Muscle layer of colon (tissue), 2 donors: ENCODE results near the gene KLHL17.
A peak's percentile ranks its signal among the peaks of the same experiment; 100 is the strongest.

ENCODE experiments used
- H3K27ac ChIP-seq: one replicate; pipeline ENCODE4 v1.7.0; 2013; ENCODE audit warnings: low read depth, mild to moderate bottlenecking, low read length, moderate library complexity
- H3K27me3 ChIP-seq, 2 donors: one replicate each; pipeline ENCODE4 v1.7.0; 2013; ENCODE audit warnings: low read length in 2 of 2, mild to moderate bottlenecking in 2 of 2; ENCODE audit not compliant: insufficient read depth in 2 of 2, control insufficient read depth in 1 of 2
- H3K36me3 ChIP-seq: one replicate; pipeline ENCODE4 v1.7.0; 2013; ENCODE audit warnings: mild to moderate bottlenecking, low read length; ENCODE audit not compliant: insufficient read depth
- H3K4me1 ChIP-seq: one replicate; pipeline ENCODE4 v1.7.0; 2013; ENCODE audit warnings: mild to moderate bottlenecking, low read length; ENCODE audit not compliant: insufficient read depth
- H3K4me3 ChIP-seq, 2 donors: one replicate each; pipeline ENCODE4 v1.7.0; 2013; ENCODE audit warnings: low read length in 2 of 2, low read depth in 1 of 2, mild to moderate bottlenecking in 1 of 2, moderate library complexity in 1 of 2
- H3K9ac ChIP-seq: one replicate; pipeline ENCODE4 v1.7.0; 2013; ENCODE audit warnings: low read length
- H3K9me3 ChIP-seq: one replicate; pipeline ENCODE4 v1.7.0; 2013; ENCODE audit warnings: mild to moderate bottlenecking, low read length
- donor health status: abdominal sarcoma.
- donor health status: Adenocarcinoma of cecum.

Gene KLHL17

DNA sequence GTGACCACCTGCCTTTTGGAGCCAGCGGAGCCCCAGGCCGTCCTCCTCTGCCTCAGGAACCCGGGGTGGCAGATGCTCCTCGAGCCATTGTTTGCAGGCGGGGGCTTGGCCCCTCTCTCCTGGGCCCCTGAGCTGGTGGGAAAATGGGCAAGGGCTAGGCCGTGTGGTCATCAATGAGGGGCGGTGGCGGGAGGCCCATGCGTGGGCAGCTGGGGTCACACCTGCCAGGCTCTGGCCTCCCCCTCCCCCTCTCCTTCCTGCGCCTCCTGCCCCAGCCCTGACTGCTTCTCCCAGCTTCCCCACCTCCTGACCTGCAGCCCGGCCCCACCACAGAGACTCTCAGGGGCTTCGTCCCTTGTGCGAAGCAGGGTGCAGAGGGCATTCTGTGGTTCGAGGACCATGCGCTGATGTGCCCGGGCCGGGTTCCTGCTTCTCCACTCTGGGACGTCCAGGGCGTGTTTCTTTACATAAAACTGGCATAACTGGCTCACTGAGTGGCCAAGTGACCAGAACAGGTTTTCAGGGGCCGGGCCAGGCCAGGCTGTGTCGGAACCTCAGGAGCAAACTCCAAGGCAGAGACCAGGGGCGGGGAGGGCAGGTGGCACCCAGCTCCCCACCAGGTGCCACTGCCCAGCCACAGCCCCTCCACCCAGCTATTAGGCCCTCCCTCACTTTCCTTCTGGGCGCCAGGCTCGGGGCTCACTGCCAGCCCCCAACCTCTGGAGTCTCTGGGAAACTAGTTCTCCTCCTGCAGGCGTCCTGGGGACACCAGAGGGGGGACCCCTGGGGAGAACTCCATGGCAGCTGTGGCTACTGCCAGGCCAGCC, 27.4 kb upstream of the KLHL17 start:
- no peaks in the 10 kb centered on the region for H3K4me1 ChIP-seq
- H3K27ac ChIP-seq, result no peak overlapping the region
- H3K4me3 ChIP-seq, result no peak overlapping the region
- H3K9me3 ChIP-seq, result no peaks in the 10 kb centered on the region
- H3K27me3 ChIP-seq, result peaks cover 0 to 55% of the 10 kb centered on the region in 2 donors
- H3K36me3 ChIP-seq, result no peaks in the 10 kb centered on the region
- no peak overlapping the region for H3K9ac ChIP-seq

DNA sequence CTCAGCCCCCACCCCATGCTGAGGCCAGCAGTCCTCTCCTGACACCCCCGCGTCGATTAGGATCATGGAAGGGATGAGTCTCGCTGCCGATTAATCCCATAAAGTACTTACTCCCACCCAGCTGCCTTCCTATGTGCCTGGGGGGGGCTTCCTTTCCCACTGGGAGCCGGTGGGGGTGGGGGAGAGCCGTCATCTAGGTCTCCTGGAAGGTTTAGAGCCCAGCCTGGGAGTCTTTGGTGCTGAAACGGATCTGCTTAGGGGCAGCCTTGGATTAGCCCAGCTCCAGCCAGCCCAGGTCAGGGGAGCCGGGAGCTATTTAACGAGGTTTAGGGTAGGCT, 26.8 kb upstream of the KLHL17 start:
- H3K4me1 ChIP-seq, result no peaks in the 10 kb centered on the region
- H3K27me3 ChIP-seq, result peaks cover 1 to 58% of the 10 kb centered on the region in 2 donors
- H3K27ac ChIP-seq, result no peak overlapping the region
- no peaks in the 10 kb centered on the region for H3K36me3 ChIP-seq
- no peak overlapping the region for H3K9ac ChIP-seq
- H3K4me3 ChIP-seq, result no peak overlapping the region
- H3K9me3 ChIP-seq, result no peaks in the 10 kb centered on the region

DNA sequence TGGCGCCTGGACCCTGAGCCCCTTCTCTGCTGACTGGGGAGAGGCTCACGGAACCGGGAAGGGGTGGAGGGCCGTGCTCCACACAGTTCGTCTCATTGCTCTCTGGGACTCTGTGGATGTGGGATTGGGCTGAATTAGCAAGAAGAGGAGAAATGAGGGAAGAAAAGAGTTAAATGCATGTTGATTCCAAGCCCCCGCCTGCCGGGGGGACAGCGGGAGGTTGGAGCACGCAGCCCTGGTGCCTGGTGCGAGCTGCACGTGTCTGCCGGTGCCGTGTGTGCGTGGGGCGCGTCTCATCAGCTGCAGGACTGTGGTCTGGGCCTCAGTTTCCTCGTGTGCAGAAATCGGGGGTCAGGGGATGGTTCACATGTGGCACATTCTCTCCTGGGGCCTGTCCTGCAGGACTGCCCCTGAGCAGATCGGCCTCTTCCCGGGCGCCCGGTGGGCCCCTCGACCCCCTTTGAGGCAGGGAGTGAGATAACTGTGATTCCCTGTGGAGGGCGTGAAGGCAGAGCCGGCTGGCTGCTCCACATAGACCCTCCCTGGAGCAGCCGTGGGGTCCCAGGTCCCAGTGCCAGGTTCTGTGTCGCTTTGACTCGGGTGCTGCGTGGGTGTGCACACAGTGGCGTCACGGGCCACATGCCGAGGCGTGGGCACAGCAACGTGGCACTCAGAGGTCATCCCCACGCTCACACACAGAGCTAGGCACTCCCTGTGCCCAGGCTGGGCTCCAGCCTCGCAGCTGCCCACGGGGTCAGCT, 25.2 kb upstream of the KLHL17 start:
- H3K4me3 ChIP-seq, result no peak overlapping the region
- no peaks in the 10 kb centered on the region for H3K9me3 ChIP-seq
- no peak overlapping the region for H3K27ac ChIP-seq
- no peaks in the 10 kb centered on the region for H3K4me1 ChIP-seq
- no peak overlapping the region for H3K9ac ChIP-seq
- H3K27me3 ChIP-seq, result peaks cover 13 to 70% of the 10 kb centered on the region in 2 donors
- no peaks in the 10 kb centered on the region for H3K36me3 ChIP-seq

DNA sequence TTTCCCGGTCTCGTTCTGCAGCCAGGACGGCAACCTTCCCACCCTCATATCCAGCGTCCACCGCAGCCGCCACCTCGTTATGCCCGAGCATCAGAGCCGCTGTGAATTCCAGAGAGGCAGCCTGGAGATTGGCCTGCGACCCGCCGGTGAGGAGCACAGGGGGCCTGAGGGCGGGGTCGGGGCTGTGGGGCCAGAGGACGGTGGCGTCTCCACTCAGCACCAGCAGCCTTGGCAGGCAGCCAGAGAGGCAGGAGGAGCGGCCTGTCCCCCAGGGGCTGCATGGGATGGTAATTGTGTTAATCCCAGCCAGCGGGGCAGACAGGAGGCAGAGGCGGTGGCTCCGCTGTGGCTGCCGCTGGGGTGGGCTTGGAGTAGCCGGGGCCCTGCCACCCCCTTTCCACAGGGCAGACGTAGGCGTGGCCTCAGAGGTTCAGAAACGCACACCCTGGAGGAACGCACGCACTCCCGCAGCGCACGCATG, 24.6 kb upstream of the KLHL17 start:
- H3K27ac ChIP-seq, result no peak overlapping the region
- no peaks in the 10 kb centered on the region for H3K36me3 ChIP-seq
- H3K9ac ChIP-seq, result no peak overlapping the region
- H3K9me3 ChIP-seq, result no peaks in the 10 kb centered on the region
- H3K4me3 ChIP-seq, result no peak overlapping the region
- H3K27me3 ChIP-seq, result peaks cover 13 to 75% of the 10 kb centered on the region in 2 donors
- H3K4me1 ChIP-seq, result peaks cover 5% of the 10 kb centered on the region

DNA sequence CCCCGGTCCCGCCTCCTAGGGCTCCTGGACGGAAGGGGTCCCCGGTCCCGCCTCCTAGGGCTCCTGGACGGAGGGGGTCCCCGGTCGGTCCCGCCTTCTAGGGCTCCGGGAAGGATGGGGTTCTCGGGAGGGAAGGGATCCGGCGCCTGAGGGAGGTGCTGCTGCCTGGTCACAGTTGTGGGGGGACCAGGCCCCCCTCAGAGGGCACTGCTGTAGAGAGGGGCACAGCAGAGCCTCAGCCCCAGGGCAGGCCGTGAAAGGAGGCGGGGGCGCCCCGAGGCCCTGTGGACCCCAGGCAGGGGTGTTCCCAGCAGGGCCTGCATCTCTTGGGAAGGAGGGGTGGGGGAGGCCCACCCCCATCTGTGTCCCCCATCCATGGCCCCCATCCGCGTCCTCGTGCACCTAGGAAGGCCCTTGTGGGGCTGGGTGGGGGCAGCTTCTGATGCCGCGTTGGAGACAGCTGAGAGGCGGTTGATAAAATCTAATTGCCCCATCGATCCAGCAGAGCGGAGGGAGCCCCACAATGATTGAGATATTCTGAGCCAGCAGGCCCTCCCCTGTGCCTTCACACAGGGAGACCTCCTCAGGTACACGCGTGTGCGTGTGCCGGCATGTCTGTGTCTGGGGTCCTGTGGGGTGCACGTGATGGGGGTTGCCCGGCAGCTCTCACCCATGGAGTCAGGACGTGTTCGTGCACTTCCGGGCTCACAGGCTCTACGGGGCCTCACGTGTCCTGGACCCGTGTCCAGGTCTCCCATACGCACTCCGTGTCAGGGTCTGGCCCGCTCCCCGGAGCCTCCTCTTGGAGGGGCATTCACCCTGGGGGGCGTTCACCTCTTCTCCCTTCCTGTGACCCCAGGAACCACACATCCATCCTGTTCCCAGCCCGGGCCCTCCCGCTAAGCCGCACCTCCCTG, 23.8 kb upstream of the KLHL17 start:
- Histone ChIP-seq H3K4me3 (no peak overlapping the region), H3K9ac (no peak overlapping the region), H3K27ac (no peak overlapping the region), H3K36me3 (no peaks in the 10 kb centered on the region), H3K9me3 (no peaks in the 10 kb centered on the region), H3K27me3 (peaks cover 13 to 83% of the 10 kb centered on the region in 2 donors), H3K4me1 (peaks cover 13% of the 10 kb centered on the region)

DNA sequence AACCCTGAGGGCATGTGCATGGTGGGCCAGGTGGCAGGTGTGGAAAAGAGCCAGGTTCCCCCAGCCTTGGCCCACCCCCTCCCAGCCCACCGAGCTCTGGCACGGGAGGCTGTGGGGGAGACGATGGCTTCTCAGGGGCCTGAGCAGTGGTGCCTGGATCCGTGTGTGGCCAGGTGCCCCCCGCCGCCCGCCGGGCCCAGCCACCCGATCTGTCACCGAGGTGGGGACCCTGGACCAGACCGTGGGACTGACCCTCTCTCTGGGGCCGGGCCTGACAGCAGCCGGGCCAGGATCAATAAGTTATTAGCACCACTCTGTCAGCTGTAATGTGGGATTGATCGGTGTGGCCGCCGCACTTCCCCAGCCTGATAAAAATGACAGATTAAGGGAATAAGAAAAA, 22.9 kb upstream of the KLHL17 start:
- no peak overlapping the region for H3K27ac ChIP-seq
- H3K27me3 ChIP-seq, result peaks cover 13 to 84% of the 10 kb centered on the region in 2 donors
- H3K9me3 ChIP-seq, result no peaks in the 10 kb centered on the region
- no peaks in the 10 kb centered on the region for H3K36me3 ChIP-seq
- H3K4me1 ChIP-seq, result peaks cover 13% of the 10 kb centered on the region
- no peak overlapping the region for H3K9ac ChIP-seq
- H3K4me3 ChIP-seq, result no peak overlapping the region

DNA sequence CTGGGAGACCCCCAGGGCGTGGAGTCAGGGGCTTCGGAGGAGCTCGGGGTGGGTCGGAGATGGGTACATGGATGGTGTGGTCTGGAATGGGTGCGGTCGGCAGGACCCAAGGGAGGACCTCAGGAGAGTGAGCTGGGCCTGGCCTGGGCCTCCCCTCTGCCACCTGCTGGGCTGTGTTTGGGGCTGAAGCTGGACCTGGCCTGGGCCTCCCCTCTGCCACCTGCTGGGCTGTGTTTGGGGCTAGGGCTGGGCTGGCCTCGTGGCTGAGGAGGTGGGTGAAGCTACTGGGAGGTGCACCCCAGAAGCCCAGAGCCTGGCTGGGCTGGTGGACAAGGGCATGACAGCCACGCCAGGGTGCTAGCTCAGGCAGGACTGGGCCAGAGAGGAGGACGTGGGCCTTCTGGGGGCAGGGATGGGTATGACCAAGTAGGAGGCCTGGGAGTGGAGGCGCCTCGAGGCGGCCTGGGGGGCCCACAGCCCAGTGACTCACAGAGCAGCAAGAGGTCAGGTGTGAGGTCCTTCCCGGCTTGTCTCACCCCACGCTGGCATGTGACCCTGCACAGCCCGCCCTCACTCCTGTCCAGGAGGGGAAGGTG, 22.2 kb upstream of the KLHL17 start:
- Histone ChIP-seq H3K27ac (no peak overlapping the region), H3K4me1 (peaks cover 17% of the 10 kb centered on the region), H3K4me3 (no peak overlapping the region), H3K36me3 (no peaks in the 10 kb centered on the region), H3K9ac (no peak overlapping the region), H3K27me3 (peaks cover 13 to 85% of the 10 kb centered on the region in 2 donors), H3K9me3 (no peaks in the 10 kb centered on the region)

DNA sequence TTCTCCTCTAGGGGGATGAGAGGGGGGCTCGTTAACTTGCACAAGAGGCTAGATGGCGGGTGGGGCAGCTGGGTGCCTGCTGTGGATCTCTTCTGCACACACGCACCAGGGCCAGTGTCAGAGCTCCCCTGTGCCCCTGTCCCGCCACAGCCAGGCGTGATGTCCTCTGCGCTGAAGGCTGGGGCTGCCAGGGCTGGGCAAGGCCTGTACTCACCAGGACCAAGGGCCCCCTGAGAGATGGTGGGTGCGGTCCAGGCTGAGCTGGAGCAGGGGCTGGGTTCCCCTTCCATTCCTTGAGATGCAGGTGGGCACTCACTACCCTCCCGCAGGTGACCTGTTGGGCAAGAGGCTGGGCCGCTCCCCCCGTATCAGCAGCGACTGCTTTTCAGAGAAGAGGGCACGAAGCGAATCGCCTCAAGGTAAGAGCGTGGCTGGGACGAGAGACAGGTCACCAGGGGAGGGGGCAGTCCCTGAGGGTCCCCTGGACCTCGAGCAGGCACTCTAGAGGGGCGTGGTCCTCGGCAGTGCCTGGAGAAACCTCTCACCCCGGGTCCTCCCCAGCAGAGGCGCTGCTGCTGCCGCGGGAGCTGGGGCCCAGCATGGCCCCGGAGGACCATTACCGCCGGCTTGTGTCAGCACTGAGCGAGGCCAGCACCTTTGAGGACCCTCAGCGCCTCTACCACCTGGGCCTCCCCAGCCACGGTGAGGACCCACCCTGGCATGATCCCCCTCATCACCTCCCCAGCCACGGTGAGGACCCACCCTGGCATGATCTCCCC, 21.5 kb upstream of the KLHL17 start:
- Histone ChIP-seq H3K9me3 (no peaks in the 10 kb centered on the region), H3K4me1 (peaks cover 20% of the 10 kb centered on the region), H3K4me3 (no peak overlapping the region), H3K27me3 (peaks cover 13 to 81% of the 10 kb centered on the region in 2 donors), H3K9ac (no peak overlapping the region), H3K27ac (no peak overlapping the region), H3K36me3 (no peaks in the 10 kb centered on the region)

DNA sequence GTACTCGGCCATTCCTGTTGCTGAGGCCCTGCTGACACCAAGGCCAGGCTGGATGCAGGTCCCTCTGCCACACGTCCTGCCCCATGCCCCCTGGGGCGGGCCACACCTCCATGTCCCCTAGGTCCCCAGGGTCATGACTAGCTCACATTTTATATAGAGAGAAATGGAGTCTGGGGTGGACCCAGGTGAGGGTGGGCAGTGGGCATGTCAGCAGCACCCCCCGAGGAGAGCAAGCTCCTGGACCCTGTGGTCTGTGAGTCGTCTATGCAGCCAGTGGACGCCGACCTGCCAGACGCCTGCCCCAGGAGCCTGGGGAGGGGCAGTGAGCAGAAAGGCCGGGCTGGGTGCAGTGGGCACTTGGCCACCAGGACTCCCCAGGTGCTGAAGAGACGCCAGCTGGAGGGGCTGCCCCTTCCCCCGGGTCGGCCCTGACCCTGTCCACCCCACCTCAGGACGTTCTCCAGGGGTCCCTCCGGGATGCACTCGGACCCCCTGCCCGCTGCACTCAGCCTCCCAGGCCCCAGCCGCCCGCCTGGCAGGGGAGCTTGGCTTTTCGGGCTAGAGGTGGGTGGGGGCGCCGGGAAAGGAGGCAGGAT, 20.8 kb upstream of the KLHL17 start:
- H3K27ac ChIP-seq, result no peak overlapping the region
- no peaks in the 10 kb centered on the region for H3K9me3 ChIP-seq
- H3K36me3 ChIP-seq, result no peaks in the 10 kb centered on the region
- H3K27me3 ChIP-seq, result peaks cover 13 to 83% of the 10 kb centered on the region in 2 donors
- H3K4me1 ChIP-seq, result peaks cover 20% of the 10 kb centered on the region
- peak overlapping the region in 1 of 2 donors; percentile 13 for H3K4me3 ChIP-seq
- H3K9ac ChIP-seq, result no peak overlapping the region
